Liver (tissue), 9 donors: ENCODE measurements around the gene DNM3. TPM values are rescaled to one million over a fixed set of nuclear protein-coding genes. Genes with fewer than 3 reads are reported as not detected.

Experiments used
- DNase-seq: peaks from one replicate; pipeline ENCODE4 v3.0.0-alpha.2; 2017; ENCODE audit warnings: low spot score
- H3K27ac ChIP-seq, 2 donors: one replicate each; pipeline ENCODE4 v1.7.0; 2013; ENCODE audit warnings: inconsistent platforms in 2 of 2, low read length in 2 of 2, control low read depth in 1 of 2, low read depth in 1 of 2, mild to moderate bottlenecking in 1 of 2
- H3K27me3 ChIP-seq, 4 donors: one replicate each; pipeline versions ENCODE4 v1.6.1 to v1.7.0; 2013; ENCODE audit warnings: low read length in 3 of 4, inconsistent platforms in 1 of 4, mild to moderate bottlenecking in 1 of 4, moderate library complexity in 1 of 4; ENCODE audit not compliant: control insufficient read depth in 4 of 4, insufficient read depth in 4 of 4
- H3K36me3 ChIP-seq, 4 donors: one replicate each; pipeline versions ENCODE4 v1.6.1 to v1.7.0; 2013; ENCODE audit warnings: low read length in 3 of 4, mild to moderate bottlenecking in 3 of 4, low read depth in 1 of 4, moderate library complexity in 1 of 4; ENCODE audit not compliant: control insufficient read depth in 4 of 4, insufficient read depth in 3 of 4
- H3K4me1 ChIP-seq, 4 donors: one replicate each; pipeline versions ENCODE4 v1.6.1 to v1.7.0; 2013; ENCODE audit warnings: low read length in 3 of 4, mild to moderate bottlenecking in 3 of 4, moderate library complexity in 1 of 4; ENCODE audit not compliant: control insufficient read depth in 4 of 4, insufficient read depth in 4 of 4
- H3K4me3 ChIP-seq, 3 donors: one replicate each; pipeline versions ENCODE4 v1.6.1 to v1.7.0; 2013; ENCODE audit warnings: low read length in 3 of 3, control low read depth in 1 of 3, low read depth in 1 of 3, mild to moderate bottlenecking in 1 of 3
- H3K9ac ChIP-seq, 2 donors: one replicate each; pipeline ENCODE4 v1.7.0; 2013; ENCODE audit warnings: low read length in 2 of 2, mild to moderate bottlenecking in 2 of 2, moderate library complexity in 2 of 2, control low read depth in 1 of 2, low read depth in 1 of 2
- H3K9me3 ChIP-seq, 4 donors: one replicate each; pipeline versions ENCODE4 v1.6.1 to v1.7.0; 2013; ENCODE audit warnings: low read length in 3 of 4; ENCODE audit not compliant: control insufficient read depth in 4 of 4
- EGR1 ChIP-seq, 2 donors: IDR thresholded peaks; 2 replicates each; pipeline ENCODE4 v1.6.1; 2016 to 2018; ENCODE audit warnings: antibody characterized with exemption in 2 of 2, low read depth in 2 of 2
- FOXA1 ChIP-seq: IDR thresholded peaks from 2 replicates; pipeline ENCODE4 v1.6.1; 2016; ENCODE audit warnings: antibody characterized with exemption
- GABPA ChIP-seq, 2 donors: IDR thresholded peaks in 1 of 2; conservative IDR thresholded peaks in 1 of 2; 2 replicates each; pipeline ENCODE4 v1.6.1; 2016; ENCODE audit warnings: antibody characterized with exemption in 2 of 2, mild to moderate bottlenecking in 1 of 2, moderate library complexity in 1 of 2
- HNF4A ChIP-seq, 2 donors: conservative IDR thresholded peaks; 2 replicates each; pipeline ENCODE4 v1.6.1; 2016; ENCODE audit warnings: antibody characterized with exemption in 2 of 2, mild to moderate bottlenecking in 2 of 2
- HNF4G ChIP-seq: IDR thresholded peaks from 2 replicates; pipeline ENCODE4 v1.6.1; 2016; ENCODE audit warnings: antibody characterized with exemption
- NR2F2 ChIP-seq: IDR thresholded peaks from 2 replicates; pipeline ENCODE4 v1.6.1; 2016; ENCODE audit warnings: antibody characterized with exemption
- RAD21 ChIP-seq, 2 donors: IDR thresholded peaks; 2 replicates each; pipeline ENCODE4 v1.6.1; 2016; ENCODE audit warnings: antibody characterized with exemption in 2 of 2, mild to moderate bottlenecking in 2 of 2
- RXRA ChIP-seq, 2 donors: IDR thresholded peaks; 2 replicates each; pipeline ENCODE4 v1.6.1; 2017 to 2018; ENCODE audit warnings: antibody characterized with exemption in 2 of 2, mild to moderate bottlenecking in 1 of 2
- SP1 ChIP-seq: IDR thresholded peaks from 2 replicates; pipeline ENCODE4 v1.6.1; 2018; ENCODE audit warnings: antibody characterized with exemption, mild to moderate bottlenecking
- TAF1 ChIP-seq: conservative IDR thresholded peaks from 2 replicates; pipeline ENCODE4 v1.6.1; 2016; ENCODE audit warnings: antibody characterized with exemption, mild to moderate bottlenecking
- YY1 ChIP-seq: IDR thresholded peaks from 2 replicates; pipeline ENCODE4 v1.6.1; 2016; ENCODE audit warnings: antibody characterized with exemption, mild to moderate bottlenecking
- WGBS: extraction: QIAGEN DNeasy Blood & Tissue Kit; methylation state at CpG from one replicate; pipeline ENCODE4 v1.1.7; 2013; 5-methylcytosine and 5-hydroxymethylcytosine counted together
- polyA plus RNA-seq, 2 donors: library from polyadenylated mRNA; stranded (reverse) in 1 of 2; unstranded in 1 of 2; fragments of 200-250 nt in 1 of 2; fragments of >200 nt in 1 of 2; fragmentation: Nextera tagmentation in 1 of 2; extraction: Ambion mirVana in 1 of 2; gene quantifications; one replicate each; pipeline versions ENCODE4 v1.2.1 to v1.2.3, GENCODE V29; 2013 to 2015
- total RNA-seq, 2 donors: library from RNA; depleted of rRNA; stranded (reverse); fragments of >200 nt; gene quantifications; one replicate each; pipeline ENCODE4 v1.2.3, GENCODE V29; 2014
- TF ChIP-seq, protein P1 (sequence below): IDR thresholded peaks from 2 replicates; pipeline ENCODE4 v1.6.1; 2016; ENCODE audit warnings: antibody characterized with exemption, mild to moderate bottlenecking
- TF ChIP-seq, protein P2 (sequence below): IDR thresholded peaks from 2 replicates; pipeline ENCODE4 v1.6.1; 2016; ENCODE audit warnings: antibody characterized with exemption
- TF ChIP-seq, protein P3 (sequence below): IDR thresholded peaks from 2 replicates; pipeline ENCODE4 v1.6.1; 2016; ENCODE audit warnings: antibody characterized with exemption
- TF ChIP-seq, protein P4 (sequence below): fragments of 150-350 bp; IDR thresholded peaks from 2 replicates; pipeline ENCODE4 v1.5.1; 2017; ENCODE audit warnings: improper control_type of control experiment, low read depth, low read length; ENCODE audit not compliant: missing input control
- TF ChIP-seq, protein P5 (sequence below): IDR thresholded peaks from 2 replicates; pipeline ENCODE4 v1.6.1; 2016; ENCODE audit warnings: antibody characterized with exemption
- donor health status: healthy.
- donor health status: healthy.
- donor health status: healthy.
- donor health status: healthy.
- donor health status: healthy.

The DNM3 gene
- total and polyA plus RNA-seq, 4 donors = 0.08 to 3.2 (median 1.0) TPM

DNA sequence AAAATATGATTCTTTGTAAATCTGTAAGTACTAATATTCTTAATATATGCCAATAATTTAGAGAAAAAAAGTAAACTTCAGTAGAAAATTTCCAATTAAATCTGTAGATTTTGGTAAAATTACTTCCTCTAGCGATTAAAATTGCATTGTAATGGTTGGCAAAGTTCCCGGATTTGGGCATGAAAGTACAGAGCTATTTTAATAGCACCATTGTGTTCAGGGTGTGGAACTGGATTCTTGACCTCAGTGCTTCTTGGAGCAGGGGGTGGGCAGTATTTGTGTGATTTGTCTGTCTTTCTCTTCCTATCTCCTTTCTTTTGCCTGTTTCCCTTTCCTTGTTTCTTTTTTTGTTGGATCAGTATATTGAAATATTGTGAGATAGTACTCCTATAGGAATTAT lies 72.1 kb downstream of the DNM3 start:
- DNase-seq = no peak
- H3K36me3 ChIP-seq = no peaks in the 10 kb centered on the region
- H3K9me3 ChIP-seq = no peaks in the 10 kb centered on the region
- H3K27ac ChIP-seq = no peak overlapping the region
- no peaks in the 10 kb centered on the region for H3K4me1 ChIP-seq
- TF ChIP-seq, protein P1, sequence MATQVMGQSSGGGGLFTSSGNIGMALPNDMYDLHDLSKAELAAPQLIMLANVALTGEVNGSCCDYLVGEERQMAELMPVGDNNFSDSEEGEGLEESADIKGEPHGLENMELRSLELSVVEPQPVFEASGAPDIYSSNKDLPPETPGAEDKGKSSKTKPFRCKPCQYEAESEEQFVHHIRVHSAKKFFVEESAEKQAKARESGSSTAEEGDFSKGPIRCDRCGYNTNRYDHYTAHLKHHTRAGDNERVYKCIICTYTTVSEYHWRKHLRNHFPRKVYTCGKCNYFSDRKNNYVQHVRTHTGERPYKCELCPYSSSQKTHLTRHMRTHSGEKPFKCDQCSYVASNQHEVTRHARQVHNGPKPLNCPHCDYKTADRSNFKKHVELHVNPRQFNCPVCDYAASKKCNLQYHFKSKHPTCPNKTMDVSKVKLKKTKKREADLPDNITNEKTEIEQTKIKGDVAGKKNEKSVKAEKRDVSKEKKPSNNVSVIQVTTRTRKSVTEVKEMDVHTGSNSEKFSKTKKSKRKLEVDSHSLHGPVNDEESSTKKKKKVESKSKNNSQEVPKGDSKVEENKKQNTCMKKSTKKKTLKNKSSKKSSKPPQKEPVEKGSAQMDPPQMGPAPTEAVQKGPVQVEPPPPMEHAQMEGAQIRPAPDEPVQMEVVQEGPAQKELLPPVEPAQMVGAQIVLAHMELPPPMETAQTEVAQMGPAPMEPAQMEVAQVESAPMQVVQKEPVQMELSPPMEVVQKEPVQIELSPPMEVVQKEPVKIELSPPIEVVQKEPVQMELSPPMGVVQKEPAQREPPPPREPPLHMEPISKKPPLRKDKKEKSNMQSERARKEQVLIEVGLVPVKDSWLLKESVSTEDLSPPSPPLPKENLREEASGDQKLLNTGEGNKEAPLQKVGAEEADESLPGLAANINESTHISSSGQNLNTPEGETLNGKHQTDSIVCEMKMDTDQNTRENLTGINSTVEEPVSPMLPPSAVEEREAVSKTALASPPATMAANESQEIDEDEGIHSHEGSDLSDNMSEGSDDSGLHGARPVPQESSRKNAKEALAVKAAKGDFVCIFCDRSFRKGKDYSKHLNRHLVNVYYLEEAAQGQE = no peak
- TF ChIP-seq YY1 (no peak), NR2F2 (peak; percentile 31), RAD21 (IDR thresholded peaks at IDR 0.05) (no peak)
- TF ChIP-seq, protein P2, sequence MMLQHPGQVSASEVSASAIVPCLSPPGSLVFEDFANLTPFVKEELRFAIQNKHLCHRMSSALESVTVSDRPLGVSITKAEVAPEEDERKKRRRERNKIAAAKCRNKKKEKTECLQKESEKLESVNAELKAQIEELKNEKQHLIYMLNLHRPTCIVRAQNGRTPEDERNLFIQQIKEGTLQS = no peak
- TF ChIP-seq, protein P3, sequence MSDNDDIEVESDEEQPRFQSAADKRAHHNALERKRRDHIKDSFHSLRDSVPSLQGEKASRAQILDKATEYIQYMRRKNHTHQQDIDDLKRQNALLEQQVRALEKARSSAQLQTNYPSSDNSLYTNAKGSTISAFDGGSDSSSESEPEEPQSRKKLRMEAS = no peak
- H3K27me3 ChIP-seq = no peaks in the 10 kb centered on the region
- H3K4me3 ChIP-seq = no peak overlapping the region
- WGBS = 47% methylated on average over 2 of the region's 2 CpGs
- H3K9ac ChIP-seq = no peak overlapping the region

DNA sequence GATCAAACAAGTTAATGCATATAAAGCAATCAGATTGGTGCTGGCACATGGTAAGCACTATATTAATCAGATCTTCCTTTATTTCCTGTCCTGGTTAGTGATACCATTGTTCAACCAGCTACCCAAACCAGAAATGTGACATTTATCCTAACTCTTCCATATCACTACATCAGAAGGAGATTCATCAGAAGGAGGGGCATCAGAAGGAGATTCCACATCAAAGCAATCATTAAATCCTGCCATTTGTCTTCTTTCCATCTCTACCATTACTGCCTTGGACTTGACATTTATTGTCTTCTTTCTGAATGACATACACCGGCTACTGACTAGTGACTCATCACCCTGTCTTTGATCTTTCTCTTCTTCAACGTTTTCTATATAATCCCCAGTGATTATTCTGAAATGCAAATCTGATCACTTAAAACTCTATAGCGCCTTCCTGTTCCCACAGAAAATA lies 75.0 kb downstream of the DNM3 start:
- DNase-seq = no peak
- no peaks in the 10 kb centered on the region for H3K27me3 ChIP-seq
- no peaks in the 10 kb centered on the region for H3K9me3 ChIP-seq
- no peak overlapping the region for H3K27ac ChIP-seq
- TF ChIP-seq, protein P2 = no peak
- no peak for TF ChIP-seq RXRA (IDR thresholded peaks at IDR 0.05)
- TF ChIP-seq YY1 = no peak
- TF ChIP-seq HNF4G = no peak
- TF ChIP-seq RAD21 (IDR thresholded peaks at IDR 0.05) = no peak
- TF ChIP-seq FOXA1 = no peak
- TF ChIP-seq HNF4A (conservative IDR thresholded peaks at IDR 0.05) = no peak
- TF ChIP-seq GABPA (IDR thresholded peaks at IDR 0.05 in 1 of 2, conservative IDR thresholded peaks at IDR 0.05 in 1 of 2) = no peak
- TF ChIP-seq, protein P3 = no peak
- TF ChIP-seq, protein P4, sequence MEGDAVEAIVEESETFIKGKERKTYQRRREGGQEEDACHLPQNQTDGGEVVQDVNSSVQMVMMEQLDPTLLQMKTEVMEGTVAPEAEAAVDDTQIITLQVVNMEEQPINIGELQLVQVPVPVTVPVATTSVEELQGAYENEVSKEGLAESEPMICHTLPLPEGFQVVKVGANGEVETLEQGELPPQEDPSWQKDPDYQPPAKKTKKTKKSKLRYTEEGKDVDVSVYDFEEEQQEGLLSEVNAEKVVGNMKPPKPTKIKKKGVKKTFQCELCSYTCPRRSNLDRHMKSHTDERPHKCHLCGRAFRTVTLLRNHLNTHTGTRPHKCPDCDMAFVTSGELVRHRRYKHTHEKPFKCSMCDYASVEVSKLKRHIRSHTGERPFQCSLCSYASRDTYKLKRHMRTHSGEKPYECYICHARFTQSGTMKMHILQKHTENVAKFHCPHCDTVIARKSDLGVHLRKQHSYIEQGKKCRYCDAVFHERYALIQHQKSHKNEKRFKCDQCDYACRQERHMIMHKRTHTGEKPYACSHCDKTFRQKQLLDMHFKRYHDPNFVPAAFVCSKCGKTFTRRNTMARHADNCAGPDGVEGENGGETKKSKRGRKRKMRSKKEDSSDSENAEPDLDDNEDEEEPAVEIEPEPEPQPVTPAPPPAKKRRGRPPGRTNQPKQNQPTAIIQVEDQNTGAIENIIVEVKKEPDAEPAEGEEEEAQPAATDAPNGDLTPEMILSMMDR = no peak
- no peak for TF ChIP-seq SP1
- TF ChIP-seq TAF1 = no peak
- TF ChIP-seq, protein P5, sequence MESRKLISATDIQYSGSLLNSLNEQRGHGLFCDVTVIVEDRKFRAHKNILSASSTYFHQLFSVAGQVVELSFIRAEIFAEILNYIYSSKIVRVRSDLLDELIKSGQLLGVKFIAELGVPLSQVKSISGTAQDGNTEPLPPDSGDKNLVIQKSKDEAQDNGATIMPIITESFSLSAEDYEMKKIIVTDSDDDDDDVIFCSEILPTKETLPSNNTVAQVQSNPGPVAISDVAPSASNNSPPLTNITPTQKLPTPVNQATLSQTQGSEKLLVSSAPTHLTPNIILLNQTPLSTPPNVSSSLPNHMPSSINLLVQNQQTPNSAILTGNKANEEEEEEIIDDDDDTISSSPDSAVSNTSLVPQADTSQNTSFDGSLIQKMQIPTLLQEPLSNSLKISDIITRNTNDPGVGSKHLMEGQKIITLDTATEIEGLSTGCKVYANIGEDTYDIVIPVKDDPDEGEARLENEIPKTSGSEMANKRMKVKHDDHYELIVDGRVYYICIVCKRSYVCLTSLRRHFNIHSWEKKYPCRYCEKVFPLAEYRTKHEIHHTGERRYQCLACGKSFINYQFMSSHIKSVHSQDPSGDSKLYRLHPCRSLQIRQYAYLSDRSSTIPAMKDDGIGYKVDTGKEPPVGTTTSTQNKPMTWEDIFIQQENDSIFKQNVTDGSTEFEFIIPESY = no peak
- TF ChIP-seq, protein P1 = no peak
- TF ChIP-seq EGR1 (IDR thresholded peaks at IDR 0.05; ENCODE audit: low read depth in 2 of 2) = no peak
- no peak overlapping the region for H3K9ac ChIP-seq
- WGBS = 71% methylated on average over 3 of the region's 3 CpGs
- H3K36me3 ChIP-seq = no peaks in the 10 kb centered on the region
- H3K4me3 ChIP-seq = no peak overlapping the region
- no peaks in the 10 kb centered on the region for H3K4me1 ChIP-seq
